Thyroid gland (tissue), 4 donors: ENCODE measurements around the gene MTLN. TPM values are rescaled to one million over a fixed set of nuclear protein-coding genes. Genes with fewer than 3 reads are reported as not detected.

Source experiments
- DNase-seq, 2 donors: peaks; one replicate each; pipeline ENCODE4 v3.0.0-alpha.2; 2019
- H3K27ac ChIP-seq, 3 donors: fragments of 200-600 bp; sonication (generic); 1 replicate in 2 of 3; 2 replicates in 1 of 3; pipeline ENCODE4 v1.5.1; 2016 to 2019; ENCODE audit warnings: mild to moderate bottlenecking in 1 of 3, moderate library complexity in 1 of 3
- H3K27me3 ChIP-seq: fragments of 200-600 bp; sonication (generic); one replicate; pipeline ENCODE4 v1.5.1; 2019
- H3K36me3 ChIP-seq, 2 donors: fragments of 200-600 bp; sonication (generic); one replicate each; pipeline ENCODE4 v1.5.1; 2016 to 2019
- H3K4me1 ChIP-seq, 2 donors: fragments of 200-600 bp; sonication (generic); one replicate each; pipeline ENCODE4 v1.5.1; 2017 to 2019
- H3K4me3 ChIP-seq, 3 donors: fragments of 200-600 bp; sonication (generic); replicated peaks in 1 of 3; 1 replicate in 2 of 3; 2 replicates in 1 of 3; pipeline ENCODE4 v1.5.1; 2016; ENCODE audit warnings: mild to moderate bottlenecking in 1 of 3
- H3K9me3 ChIP-seq: fragments of 200-600 bp; sonication (generic); one replicate; pipeline ENCODE4 v1.5.1; 2017
- POLR2A ChIP-seq, 2 donors: fragments of 450-650 bp; IDR thresholded peaks; one replicate each; pipeline ENCODE4 v1.6.1; 2017; ENCODE audit warnings: antibody characterized with exemption in 2 of 2, mild to moderate bottlenecking in 2 of 2, moderate library complexity in 1 of 2
- WGBS, 2 donors: methylation state at CpG; one replicate each; pipeline ENCODE4 v1.1.5; 2017; 5-methylcytosine and 5-hydroxymethylcytosine counted together
- intact Hi-C: fragments of 100-400 bp; cut with DNase I; formaldehyde crosslinking; loops from one replicate; pipeline ENCODE4 v1.15.1; 2023
- total RNA-seq, 4 donors: library from RNA; depleted of rRNA; stranded (reverse); fragments of >200 nt; gene quantifications; one replicate each; pipeline ENCODE4 v1.2.3, GENCODE V29; 2016
- TF ChIP-seq, protein P1 (sequence below), 6 experiments: fragments of 200-600 bp in 3 of 6; fragments of 450-650 bp in 3 of 6; sonication (generic) in 3 of 6; IDR thresholded peaks; one replicate each; pipeline ENCODE4 v1.5.1; 2016 to 2019; ENCODE audit warnings: antibody characterized with exemption in 6 of 6, mild to moderate bottlenecking in 2 of 6, inconsistent platforms in 1 of 6, moderate library complexity in 1 of 6

Gene MTLN
- total RNA-seq, 4 donors from 2014 or later, result 66.4 to 122 (median 94.8) TPM

DNA sequence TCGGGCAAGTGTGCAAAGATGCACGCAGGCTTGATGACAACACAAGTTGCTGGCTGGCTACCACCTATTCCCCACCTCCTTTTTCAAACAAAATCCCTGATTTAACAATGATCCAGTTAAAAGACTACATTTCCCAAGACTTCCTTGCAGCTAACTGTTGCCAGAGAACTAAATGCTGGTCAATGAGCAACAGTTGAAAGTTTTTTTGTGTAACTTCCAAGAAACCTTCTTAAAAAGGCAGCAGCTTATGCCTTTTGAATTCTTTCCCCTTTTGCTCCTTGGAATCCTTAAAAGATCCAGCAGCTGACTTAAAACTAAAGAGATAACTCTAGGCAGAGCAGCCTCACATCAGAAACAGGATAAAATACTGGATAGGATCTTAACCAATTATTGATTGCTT is 46.1 kb downstream of the MTLN start:
- no peak for DNase-seq
- intact Hi-C loops, result no loop called here
- 77 to 88% methylated on average over 2 of the region's 2 CpGs for WGBS, 2 donors

More for the DNA sequence above, 46.1 kb downstream of the MTLN start:
- no peak for TF ChIP-seq POLR2A (IDR thresholded peaks at IDR 0.05)
- TF ChIP-seq, protein P1, sequence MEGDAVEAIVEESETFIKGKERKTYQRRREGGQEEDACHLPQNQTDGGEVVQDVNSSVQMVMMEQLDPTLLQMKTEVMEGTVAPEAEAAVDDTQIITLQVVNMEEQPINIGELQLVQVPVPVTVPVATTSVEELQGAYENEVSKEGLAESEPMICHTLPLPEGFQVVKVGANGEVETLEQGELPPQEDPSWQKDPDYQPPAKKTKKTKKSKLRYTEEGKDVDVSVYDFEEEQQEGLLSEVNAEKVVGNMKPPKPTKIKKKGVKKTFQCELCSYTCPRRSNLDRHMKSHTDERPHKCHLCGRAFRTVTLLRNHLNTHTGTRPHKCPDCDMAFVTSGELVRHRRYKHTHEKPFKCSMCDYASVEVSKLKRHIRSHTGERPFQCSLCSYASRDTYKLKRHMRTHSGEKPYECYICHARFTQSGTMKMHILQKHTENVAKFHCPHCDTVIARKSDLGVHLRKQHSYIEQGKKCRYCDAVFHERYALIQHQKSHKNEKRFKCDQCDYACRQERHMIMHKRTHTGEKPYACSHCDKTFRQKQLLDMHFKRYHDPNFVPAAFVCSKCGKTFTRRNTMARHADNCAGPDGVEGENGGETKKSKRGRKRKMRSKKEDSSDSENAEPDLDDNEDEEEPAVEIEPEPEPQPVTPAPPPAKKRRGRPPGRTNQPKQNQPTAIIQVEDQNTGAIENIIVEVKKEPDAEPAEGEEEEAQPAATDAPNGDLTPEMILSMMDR (IDR thresholded peaks at IDR 0.05), result no peak
- no peaks in the 10 kb centered on the region for H3K27me3 ChIP-seq
- H3K36me3 ChIP-seq, result no peaks in the 10 kb centered on the region
- H3K4me3 ChIP-seq, result no peak overlapping the region
- H3K9me3 ChIP-seq, result no peaks in the 10 kb centered on the region
- H3K4me1 ChIP-seq, result peaks cover 12 to 15% of the 10 kb centered on the region in 2 donors
- H3K27ac ChIP-seq, result peak overlapping the region; percentile 0 to 14 (median 12)

Other genes starting within 250 kb of the MTLN start
- gene MALL, start 96.7 kb downstream of the MTLN start, total RNA-seq, result 10 to 100 TPM; 13.3 to 54.4 (median 25.0) TPM
- gene NPHP1, start 7.5 kb downstream of the MTLN start, total RNA-seq, result 10 to 100 TPM; 11.0 to 23.3 (median 12.8) TPM